OCI-LY3 (cell line): ENCODE data around the gene NDUFS6.

Source experiments
- H2AFZ ChIP-seq: fragments of 200-600, 300-600 bp; shearing (Covaris generic); 2 replicates; pipeline ENCODE4 v1.6.0; 2014; ENCODE audit warnings: antibody characterized with exemption, low read depth, low read length
- H3K27ac ChIP-seq: fragments of 200-600, 300-600 bp; sonication (generic); 2 replicates; pipeline ENCODE4 v1.5.1; 2014; ENCODE audit warnings: mild to moderate bottlenecking, low read length, moderate library complexity, mixed read lengths
- H3K27me3 ChIP-seq: fragments of 200-600, 300-600 bp; sonication (generic); 2 replicates; pipeline ENCODE4 v1.6.1; 2014; ENCODE audit warnings: low read depth, low read length, mixed read lengths
- H3K36me3 ChIP-seq: fragments of 200-600, 300-600 bp; sonication (generic); replicated peaks from 2 replicates; pipeline ENCODE3; 2014; ENCODE audit warnings: low read depth, low read length, mixed read lengths
- H3K4me1 ChIP-seq: fragments of 300-600, 200-600 bp; sonication (generic); 2 replicates; pipeline ENCODE4 v1.6.1; 2014; ENCODE audit warnings: low read length, mixed read lengths
- H3K4me2 ChIP-seq: fragments of 200-600, 300-600 bp; sonication (generic); 2 replicates; pipeline ENCODE4 v1.6.1; 2014; ENCODE audit warnings: low read length, mixed read lengths
- H3K4me3 ChIP-seq: fragments of 300-600, 200-600 bp; sonication (generic); 2 replicates; pipeline ENCODE4 v1.5.1; 2014; ENCODE audit warnings: antibody characterized with exemption, mild to moderate bottlenecking, low read length, moderate library complexity
- H3K79me2 ChIP-seq: fragments of 300-600, 200-600 bp; shearing (Covaris generic); 2 replicates; pipeline ENCODE4 v1.6.1; 2014; ENCODE audit warnings: mild to moderate bottlenecking, low read length, mixed read lengths
- H3K9ac ChIP-seq: fragments of 300-600, 200-600 bp; shearing (Covaris generic); 2 replicates; pipeline ENCODE4 v1.6.0; 2014; ENCODE audit warnings: mild to moderate bottlenecking, low read length, moderate library complexity
- H3K9me3 ChIP-seq: fragments of 200-600, 300-600 bp; shearing (Covaris generic); 2 replicates; pipeline ENCODE4 v1.6.1; 2014; ENCODE audit warnings: low read length, mixed read lengths; ENCODE audit not compliant: insufficient read depth
- H4K20me1 ChIP-seq: fragments of 200-600, 300-600 bp; sonication (generic); 2 replicates; pipeline ENCODE4 v1.6.1; 2016; ENCODE audit warnings: low read length, mixed read lengths; ENCODE audit not compliant: insufficient read depth
- EZH2phosphoT487 ChIP-seq: fragments of 200-600 bp; shearing (Covaris generic); IDR thresholded peaks from 2 replicates; pipeline ENCODE4 v1.6.1; 2018; ENCODE audit warnings: antibody characterized with exemption, mixed run types, low read depth
- TF ChIP-seq, protein P1 (sequence below): fragments of 200-600, 300-600 bp; sonication (generic); IDR thresholded peaks from 2 replicates; pipeline ENCODE4 v1.5.1; 2014; ENCODE audit warnings: antibody characterized with exemption, low read length, low read depth

The NDUFS6 gene

DNA sequence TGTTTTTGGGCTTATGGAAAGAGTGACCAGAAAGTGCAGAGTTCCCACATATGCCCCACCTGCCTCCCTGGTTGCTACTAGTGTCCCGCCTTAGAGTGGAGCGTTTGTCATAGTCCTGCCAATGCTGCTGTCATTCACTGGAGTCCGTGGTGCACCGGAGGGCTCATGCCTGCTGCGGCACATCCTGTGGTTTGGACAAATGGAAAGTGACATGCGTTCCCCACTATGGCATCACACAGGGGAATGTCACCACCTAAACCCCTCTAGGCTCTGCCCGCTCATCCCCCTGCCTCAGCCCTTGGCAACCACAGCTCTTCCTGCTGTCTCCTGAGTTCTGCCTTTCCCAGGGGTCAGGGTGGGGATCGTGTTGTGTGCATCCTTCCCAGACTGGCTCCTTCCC, 52.3 kb downstream of the NDUFS6 start:
- Histone ChIP-seq H3K27ac (no peak overlapping the region), H3K9ac (no peak overlapping the region), H4K20me1 (no peaks in the 10 kb centered on the region), H3K4me3 (no peak overlapping the region), H3K79me2 (no peaks in the 10 kb centered on the region), H3K36me3 (no peaks in the 10 kb centered on the region), H3K27me3 (no peaks in the 10 kb centered on the region), H3K4me2 (no peak overlapping the region), H2AFZ (no peak overlapping the region), H3K4me1 (no peaks in the 10 kb centered on the region), H3K9me3 (no peaks in the 10 kb centered on the region)
- TF ChIP-seq, protein P1, sequence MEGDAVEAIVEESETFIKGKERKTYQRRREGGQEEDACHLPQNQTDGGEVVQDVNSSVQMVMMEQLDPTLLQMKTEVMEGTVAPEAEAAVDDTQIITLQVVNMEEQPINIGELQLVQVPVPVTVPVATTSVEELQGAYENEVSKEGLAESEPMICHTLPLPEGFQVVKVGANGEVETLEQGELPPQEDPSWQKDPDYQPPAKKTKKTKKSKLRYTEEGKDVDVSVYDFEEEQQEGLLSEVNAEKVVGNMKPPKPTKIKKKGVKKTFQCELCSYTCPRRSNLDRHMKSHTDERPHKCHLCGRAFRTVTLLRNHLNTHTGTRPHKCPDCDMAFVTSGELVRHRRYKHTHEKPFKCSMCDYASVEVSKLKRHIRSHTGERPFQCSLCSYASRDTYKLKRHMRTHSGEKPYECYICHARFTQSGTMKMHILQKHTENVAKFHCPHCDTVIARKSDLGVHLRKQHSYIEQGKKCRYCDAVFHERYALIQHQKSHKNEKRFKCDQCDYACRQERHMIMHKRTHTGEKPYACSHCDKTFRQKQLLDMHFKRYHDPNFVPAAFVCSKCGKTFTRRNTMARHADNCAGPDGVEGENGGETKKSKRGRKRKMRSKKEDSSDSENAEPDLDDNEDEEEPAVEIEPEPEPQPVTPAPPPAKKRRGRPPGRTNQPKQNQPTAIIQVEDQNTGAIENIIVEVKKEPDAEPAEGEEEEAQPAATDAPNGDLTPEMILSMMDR: no peak
- TF ChIP-seq EZH2phosphoT487: no peak

- H3K27me3 ChIP-seq: no peaks in the 10 kb centered on the region
- no peaks in the 10 kb centered on the region for H3K9me3 ChIP-seq
Measured at GRCh38 chr5:1855075-1855474, 53.9 kb downstream of the NDUFS6 start.

DNA sequence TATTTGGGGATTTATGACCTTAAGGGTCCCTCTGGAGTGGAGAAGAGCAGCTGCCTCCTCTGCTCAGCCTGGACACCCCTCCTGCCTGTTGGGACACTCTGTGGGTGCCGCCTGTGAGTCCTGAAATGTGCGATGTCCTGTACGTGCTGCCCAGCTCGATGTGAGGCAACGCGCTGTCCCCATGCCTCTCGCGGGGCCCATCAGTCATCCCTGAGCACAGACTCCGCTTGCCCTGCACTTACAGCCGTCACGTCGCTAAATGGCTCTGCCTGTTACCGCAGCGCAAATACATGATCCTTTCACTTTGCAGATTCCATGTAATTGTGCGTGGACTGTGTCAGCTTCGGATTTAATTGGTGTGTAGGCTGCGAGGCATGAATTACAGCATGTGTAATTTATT, 54.4 kb downstream of the NDUFS6 start:
- H3K9ac ChIP-seq: no peak overlapping the region
- H3K79me2 ChIP-seq: no peaks in the 10 kb centered on the region
- H3K27me3 ChIP-seq: no peaks in the 10 kb centered on the region
- no peak overlapping the region for H2AFZ ChIP-seq
- no peak overlapping the region for H3K27ac ChIP-seq
- H3K4me1 ChIP-seq: no peaks in the 10 kb centered on the region
- no peaks in the 10 kb centered on the region for H3K36me3 ChIP-seq
- H3K9me3 ChIP-seq: no peaks in the 10 kb centered on the region
- no peak overlapping the region for H3K4me2 ChIP-seq
- no peak for TF ChIP-seq EZH2phosphoT487
- TF ChIP-seq, protein P1: no peak
- H4K20me1 ChIP-seq: no peaks in the 10 kb centered on the region
- no peak overlapping the region for H3K4me3 ChIP-seq

More at GRCh38 chr5:1855075-1855474, 53.9 kb downstream of the NDUFS6 start:
- Histone ChIP-seq H3K4me1 (no peaks in the 10 kb centered on the region), H3K36me3 (no peaks in the 10 kb centered on the region), H3K27ac (no peak overlapping the region), H4K20me1 (no peaks in the 10 kb centered on the region), H3K79me2 (no peaks in the 10 kb centered on the region), H3K9ac (no peak overlapping the region), H3K4me3 (no peak overlapping the region), H3K4me2 (no peak overlapping the region), H2AFZ (no peak overlapping the region)
- TF ChIP-seq, protein P1: no peak
- TF ChIP-seq EZH2phosphoT487: no peak

DNA sequence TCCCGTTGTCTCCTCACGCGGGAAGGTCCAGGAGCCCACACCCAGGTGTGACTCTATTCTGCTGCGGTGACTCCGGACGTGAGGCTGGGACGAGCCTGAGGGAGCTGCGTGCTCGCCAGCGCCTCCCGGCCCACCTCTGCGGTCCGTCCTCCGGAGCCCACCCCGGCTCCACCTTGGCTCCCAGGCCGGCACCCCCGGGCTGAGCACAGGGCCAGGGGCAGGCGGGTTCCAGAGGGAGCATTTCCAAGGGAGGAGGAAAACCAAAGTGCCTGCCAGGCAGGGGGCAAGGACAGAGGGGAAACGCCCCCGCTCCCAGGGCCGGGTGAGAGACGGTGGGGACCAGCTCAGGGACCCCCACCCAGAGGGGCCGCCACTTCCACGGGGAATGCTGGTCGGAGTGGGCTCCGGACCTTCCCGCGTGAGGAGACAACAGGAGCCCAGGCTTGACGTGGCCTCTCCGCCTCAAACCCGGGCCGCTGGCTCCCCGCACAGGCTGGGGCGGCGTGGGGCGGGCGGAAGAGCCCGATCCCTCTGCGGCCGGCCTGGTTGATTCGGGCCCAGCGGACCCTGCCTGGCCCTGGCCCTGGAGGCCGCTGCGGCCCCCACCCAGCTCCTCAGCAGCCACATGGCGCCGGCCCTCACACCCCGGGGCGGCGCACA, 55.5 kb downstream of the NDUFS6 start:
- Histone ChIP-seq H4K20me1 (no peaks in the 10 kb centered on the region), H3K9me3 (no peaks in the 10 kb centered on the region), H3K79me2 (no peaks in the 10 kb centered on the region), H3K4me3 (no peak overlapping the region), H3K36me3 (no peaks in the 10 kb centered on the region), H3K27ac (no peak overlapping the region), H3K9ac (no peak overlapping the region), H3K27me3 (no peaks in the 10 kb centered on the region), H2AFZ (no peak overlapping the region), H3K4me2 (no peak overlapping the region), H3K4me1 (no peaks in the 10 kb centered on the region)
- TF ChIP-seq EZH2phosphoT487: no peak
- TF ChIP-seq, protein P1: no peak
